Measurements from ENCODE around the gene ADAMTS12.
A peak's percentile ranks its signal among the peaks of the same experiment; 100 is the strongest.

ADAMTS12 gene

DNA sequence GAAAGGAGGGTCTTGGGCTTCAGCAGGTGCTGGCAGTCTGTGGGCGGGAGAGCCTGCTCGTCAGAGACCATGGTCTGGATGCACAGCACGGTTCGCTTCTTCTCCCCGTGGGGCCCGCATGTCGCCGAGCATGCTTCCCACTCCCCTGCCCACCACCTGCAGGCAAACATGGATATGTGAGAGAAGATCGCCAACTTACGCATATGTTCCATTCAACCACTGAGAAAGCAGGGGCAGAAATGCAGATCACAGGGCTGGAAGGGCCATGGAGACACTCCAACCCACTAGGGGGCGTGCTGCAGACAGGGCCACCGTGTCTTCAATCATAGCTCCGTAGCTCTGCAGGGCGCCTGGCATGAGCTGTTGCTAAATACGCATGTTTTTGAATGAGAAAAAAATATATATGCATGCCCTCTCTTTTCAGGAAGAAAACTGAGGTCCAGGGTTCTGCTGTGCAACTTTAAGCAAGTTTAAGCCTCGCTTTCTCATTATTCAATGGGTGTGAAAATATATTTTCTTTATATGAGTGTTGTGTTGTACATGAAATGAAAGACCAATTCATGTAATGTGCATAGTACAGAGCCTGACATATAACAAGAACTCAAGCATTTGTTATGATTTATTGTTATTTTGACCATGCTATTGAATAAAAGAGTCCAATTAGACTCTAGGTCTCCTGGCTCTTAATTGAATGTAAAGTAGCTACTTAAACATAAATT lies 303.0 kb downstream of the ADAMTS12 start:
- TF ChIP-seq ZFX (IDR thresholded peaks at IDR 0.05), result no peak
- TF ChIP-seq CTCF (conservative IDR thresholded peaks at IDR 0.05), result peak; percentile 76
- no peak overlapping the region for H3K27ac ChIP-seq

DNA sequence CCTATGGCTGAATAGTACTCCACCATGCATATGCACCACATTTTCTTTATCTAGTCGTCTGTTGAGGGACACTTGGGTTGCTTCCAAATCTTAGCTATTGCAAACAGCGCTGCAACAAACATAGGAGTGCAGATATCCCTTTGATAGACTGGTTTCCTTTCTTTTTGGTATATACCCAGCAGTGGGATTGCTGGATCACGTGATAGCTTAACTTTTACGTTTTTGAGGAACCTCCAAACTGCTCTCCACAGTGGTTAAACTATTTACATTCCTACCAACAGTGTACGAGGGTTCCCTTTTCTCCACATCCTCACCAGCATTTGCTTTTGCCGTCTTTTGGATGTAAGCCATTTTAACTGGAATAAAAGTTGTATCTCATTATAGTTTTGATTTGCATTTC lies 308.5 kb downstream of the ADAMTS12 start:
- no peak for TF ChIP-seq CTCF (conservative IDR thresholded peaks at IDR 0.05)
- no peak for TF ChIP-seq ZFX (IDR thresholded peaks at IDR 0.05)
- H3K27ac ChIP-seq, result no peak overlapping the region

- no peak overlapping the region for H3K27ac ChIP-seq
- TF ChIP-seq CTCF (conservative IDR thresholded peaks at IDR 0.05) (no peak), ZFX (IDR thresholded peaks at IDR 0.05) (no peak)
Observed at GRCh38 chr5:33582417-33582816, 309.4 kb downstream of the ADAMTS12 start.

- TF ChIP-seq ZFX (IDR thresholded peaks at IDR 0.05), result no peak
- peak; percentile 24 for TF ChIP-seq CTCF (conservative IDR thresholded peaks at IDR 0.05)
- H3K27ac ChIP-seq, result no peak overlapping the region
Observed at GRCh38 chr5:33579789-33580188, 312.0 kb downstream of the ADAMTS12 start.

DNA sequence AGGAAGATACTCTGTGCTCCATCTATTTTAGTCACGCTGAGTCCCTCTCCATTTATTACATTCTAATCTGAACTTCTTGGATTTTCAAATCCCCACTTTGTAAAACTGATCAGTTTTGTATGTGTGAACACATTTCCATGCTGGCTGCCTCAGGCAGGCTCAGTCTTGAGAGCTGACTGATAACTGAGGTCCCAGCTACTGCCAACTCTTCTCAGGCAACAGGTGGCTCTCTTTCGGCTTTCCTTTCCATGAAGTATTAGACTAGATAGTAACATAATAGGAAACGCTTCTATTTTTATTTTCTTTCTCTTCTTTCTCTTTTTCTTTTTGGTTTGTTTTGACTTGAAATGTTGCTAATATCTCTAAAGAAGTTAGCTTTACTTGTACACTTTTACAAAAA lies 312.6 kb downstream of the ADAMTS12 start:
- TF ChIP-seq CTCF (conservative IDR thresholded peaks at IDR 0.05) (no peak), ZFX (IDR thresholded peaks at IDR 0.05) (no peak)

DNA sequence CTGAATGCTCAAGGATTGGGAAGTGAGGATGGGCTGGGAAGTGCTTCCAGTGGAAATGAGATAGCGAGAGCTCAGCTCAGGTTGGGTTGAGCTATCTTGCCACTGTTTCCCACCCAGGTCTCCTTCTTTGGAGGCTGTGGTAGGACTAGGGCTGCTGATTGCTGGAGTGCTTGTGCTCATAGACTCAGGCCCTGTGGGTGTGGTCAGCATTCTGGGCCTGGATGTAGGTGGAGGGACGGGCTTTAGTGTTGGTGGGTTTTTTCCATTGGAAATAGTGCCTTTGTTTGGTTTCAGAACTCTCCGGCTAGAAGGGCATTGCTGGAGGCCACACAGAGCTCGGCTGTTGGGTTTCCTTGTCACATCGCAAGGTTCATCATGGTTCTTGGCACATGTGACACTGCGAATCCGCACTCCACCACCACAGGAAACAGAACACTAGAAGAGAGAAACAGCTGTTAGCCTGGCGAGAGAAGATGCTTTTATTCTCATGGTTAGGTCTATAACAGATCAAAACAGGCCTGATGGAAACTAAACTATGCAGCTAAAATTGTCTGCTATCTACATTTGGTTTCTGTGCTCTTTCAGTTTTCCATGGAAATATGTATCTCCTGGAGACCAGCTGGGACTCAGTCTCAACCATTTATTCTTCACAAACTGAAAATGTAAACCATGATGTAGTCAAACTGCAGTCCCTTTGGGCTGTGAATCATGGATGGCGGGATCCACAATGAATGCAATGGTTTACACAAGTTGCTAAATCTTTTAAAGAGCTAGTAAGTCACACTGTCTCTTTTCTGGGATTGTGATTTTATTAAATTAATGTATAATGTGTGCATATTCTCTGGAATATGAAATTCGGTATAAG lies 314.8 kb downstream of the ADAMTS12 start:
- no peak overlapping the region for H3K27ac ChIP-seq
- TF ChIP-seq ZFX (IDR thresholded peaks at IDR 0.05) (no peak), CTCF (conservative IDR thresholded peaks at IDR 0.05) (no peak)

More for the DNA sequence above, 312.6 kb downstream of the ADAMTS12 start:
- no peak overlapping the region for H3K27ac ChIP-seq

GRCh38 chr5:33565324-33565723 lies 326.5 kb downstream of the ADAMTS12 start:
- no peak overlapping the region for H3K27ac ChIP-seq
- no peak for TF ChIP-seq ZFX (IDR thresholded peaks at IDR 0.05)
- TF ChIP-seq CTCF (conservative IDR thresholded peaks at IDR 0.05), result no peak
